Activated naive CD4-positive, alpha-beta T cell treated with anti-CD3 and anti-CD28 coated beads, Interleukin-2, amount 10 ng/mL, durations not matched to agents 7 days and 5 days (primary cell): ENCODE results near the gene SLC12A1.

Experiments used
- CTCF ChIA-PET: fragments of 350-600 bp; sonication (Branson Sonifier 250); formaldehyde crosslinking; loops from one replicate; lab custom pipeline; 2021; ENCODE audit warnings: antibody characterized with exemption; lab: Charles Lee
- DNase-seq: peaks from one replicate; pipeline ENCODE4 v3.0.0-alpha.2; 2020
- H3K27ac Mint-ChIP-seq: one replicate; pipeline ENCODE4 v1.8.0; 2021; ENCODE audit warnings: mild to moderate bottlenecking, moderate library complexity, mixed read lengths
- H3K27me3 Mint-ChIP-seq: one replicate; pipeline ENCODE4 v1.8.0; 2021; ENCODE audit warnings: mild to moderate bottlenecking, mixed read lengths
- H3K36me3 Mint-ChIP-seq: one replicate; pipeline ENCODE4 v1.8.0; 2021; ENCODE audit warnings: mixed read lengths
- H3K4me1 Mint-ChIP-seq: one replicate; pipeline ENCODE4 v1.8.0; 2021; ENCODE audit warnings: mixed read lengths
- H3K4me3 Mint-ChIP-seq: one replicate; pipeline ENCODE4 v1.8.0; 2021; ENCODE audit warnings: mild to moderate bottlenecking, moderate library complexity, mixed read lengths
- H3K9me3 Mint-ChIP-seq: one replicate; pipeline ENCODE4 v1.8.0; 2021; ENCODE audit warnings: mixed read lengths

The SLC12A1 gene

GRCh38 chr15:48266024-48266689, 60.1 kb downstream of the SLC12A1 start:
- Mint-ChIP-seq H3K9me3 (no peaks in the 10 kb centered on the region), H3K36me3 (no peaks in the 10 kb centered on the region), H3K4me3 (no peak overlapping the region), H3K27ac (no peak overlapping the region), H3K4me1 (no peaks in the 10 kb centered on the region), H3K27me3 (no peaks in the 10 kb centered on the region)
- CTCF ChIA-PET, result no interaction called here
- DNase-seq, result no peak

GRCh38 chr15:48267766-48268165, 61.7 kb downstream of the SLC12A1 start:
- no peak overlapping the region for H3K27ac Mint-ChIP-seq
- H3K27me3 Mint-ChIP-seq, result no peaks in the 10 kb centered on the region
- H3K4me1 Mint-ChIP-seq, result no peaks in the 10 kb centered on the region
- CTCF ChIA-PET, result interaction anchor here (1.6 kb wide), 1 partner anchor 18 kb away, joined by 5 read pairs; no protein-coding TSS in a partner anchor
- DNase-seq, result no peak
- no peaks in the 10 kb centered on the region for H3K36me3 Mint-ChIP-seq
- H3K4me3 Mint-ChIP-seq, result no peak overlapping the region
- H3K9me3 Mint-ChIP-seq, result no peaks in the 10 kb centered on the region

- Mint-ChIP-seq H3K4me1 (no peaks in the 10 kb centered on the region), H3K4me3 (no peak overlapping the region), H3K36me3 (no peaks in the 10 kb centered on the region), H3K9me3 (no peaks in the 10 kb centered on the region), H3K27ac (no peak overlapping the region), H3K27me3 (no peaks in the 10 kb centered on the region)
- CTCF ChIA-PET, result no interaction called here
- DNase-seq, result no peak
These were observed 66.9 kb downstream of the SLC12A1 start for GRCh38 chr15:48273049-48273448.

GRCh38 chr15:48278666-48279065, 72.6 kb downstream of the SLC12A1 start:
- Mint-ChIP-seq H3K4me3 (no peak overlapping the region), H3K27me3 (no peaks in the 10 kb centered on the region), H3K4me1 (no peaks in the 10 kb centered on the region), H3K27ac (no peak overlapping the region), H3K36me3 (no peaks in the 10 kb centered on the region), H3K9me3 (no peaks in the 10 kb centered on the region)
- no peak for DNase-seq
- CTCF ChIA-PET, result no interaction called here

GRCh38 chr15:48279608-48280007, 73.5 kb downstream of the SLC12A1 start:
- no peak overlapping the region for H3K27ac Mint-ChIP-seq
- H3K4me3 Mint-ChIP-seq, result no peak overlapping the region
- CTCF ChIA-PET, result no interaction called here
- no peaks in the 10 kb centered on the region for H3K9me3 Mint-ChIP-seq
- DNase-seq, result no peak
- H3K36me3 Mint-ChIP-seq, result no peaks in the 10 kb centered on the region
- H3K4me1 Mint-ChIP-seq, result no peaks in the 10 kb centered on the region
- peaks cover 2% of the 10 kb centered on the region for H3K27me3 Mint-ChIP-seq

- H3K27me3 Mint-ChIP-seq, result peaks cover 3% of the 10 kb centered on the region
- H3K36me3 Mint-ChIP-seq, result no peaks in the 10 kb centered on the region
- no peaks in the 10 kb centered on the region for H3K4me1 Mint-ChIP-seq
- CTCF ChIA-PET, result interaction anchor here (0.8 kb wide), 1 partner anchor 1086 kb away, joined by 3 read pairs; no protein-coding TSS in a partner anchor
- no peak overlapping the region for H3K27ac Mint-ChIP-seq
- H3K9me3 Mint-ChIP-seq, result no peaks in the 10 kb centered on the region
- H3K4me3 Mint-ChIP-seq, result no peak overlapping the region
- no peak for DNase-seq
These were observed 75.6 kb downstream of the SLC12A1 start for GRCh38 chr15:48281674-48282073.

GRCh38 chr15:48282216-48282615, 76.1 kb downstream of the SLC12A1 start:
- Mint-ChIP-seq H3K27me3 (peaks cover 3% of the 10 kb centered on the region), H3K4me1 (no peaks in the 10 kb centered on the region), H3K4me3 (no peak overlapping the region), H3K27ac (no peak overlapping the region), H3K36me3 (no peaks in the 10 kb centered on the region), H3K9me3 (no peaks in the 10 kb centered on the region)
- CTCF ChIA-PET, result no interaction called here
- DNase-seq, result no peak

GRCh38 chr15:48283396-48284145, 77.5 kb downstream of the SLC12A1 start:
- Mint-ChIP-seq H3K27me3 (peaks cover 3% of the 10 kb centered on the region), H3K36me3 (no peaks in the 10 kb centered on the region), H3K27ac (no peak overlapping the region), H3K4me3 (no peak overlapping the region), H3K9me3 (no peaks in the 10 kb centered on the region), H3K4me1 (no peaks in the 10 kb centered on the region)
- DNase-seq, result no peak
- CTCF ChIA-PET, result interaction anchor here (1.0 to 1.8 kb wide), 3 partner anchors 9 to 572 kb away, joined by 3 to 5 read pairs (median 3); no protein-coding TSS in a partner anchor

GRCh38 chr15:48285329-48286214, 79.5 kb downstream of the SLC12A1 start:
- peak; percentile 60 for DNase-seq
- CTCF ChIA-PET, result interaction anchor here (0.6 to 2.5 kb wide), 10 partner anchors 10 to 298 kb away, joined by 3 to 10 read pairs (median 4); no protein-coding TSS in a partner anchor
- no peaks in the 10 kb centered on the region for H3K9me3 Mint-ChIP-seq
- H3K27ac Mint-ChIP-seq, result no peak overlapping the region
- peaks cover 3% of the 10 kb centered on the region for H3K27me3 Mint-ChIP-seq
- H3K4me3 Mint-ChIP-seq, result no peak overlapping the region
- H3K36me3 Mint-ChIP-seq, result no peaks in the 10 kb centered on the region
- H3K4me1 Mint-ChIP-seq, result no peaks in the 10 kb centered on the region

GRCh38 chr15:48289628-48290027, 83.5 kb downstream of the SLC12A1 start:
- Mint-ChIP-seq H3K27me3 (peaks cover under 1% of the 10 kb centered on the region), H3K9me3 (no peaks in the 10 kb centered on the region)
- CTCF ChIA-PET, result no interaction called here

GRCh38 chr15:48292458-48292857, 86.4 kb downstream of the SLC12A1 start:
- no peak overlapping the region for H3K4me3 Mint-ChIP-seq
- no peak overlapping the region for H3K27ac Mint-ChIP-seq
- no peaks in the 10 kb centered on the region for H3K9me3 Mint-ChIP-seq
- H3K27me3 Mint-ChIP-seq, result no peaks in the 10 kb centered on the region
- H3K4me1 Mint-ChIP-seq, result no peaks in the 10 kb centered on the region
- H3K36me3 Mint-ChIP-seq, result no peaks in the 10 kb centered on the region
- CTCF ChIA-PET, result no interaction called here
- DNase-seq, result no peak

More at GRCh38 chr15:48289628-48290027, 83.5 kb downstream of the SLC12A1 start:
- Mint-ChIP-seq H3K36me3 (no peaks in the 10 kb centered on the region), H3K27ac (no peak overlapping the region), H3K4me3 (no peak overlapping the region), H3K4me1 (no peaks in the 10 kb centered on the region)
- DNase-seq, result no peak

- H3K27me3 Mint-ChIP-seq, result no peaks in the 10 kb centered on the region
- DNase-seq, result no peak
- no peak overlapping the region for H3K4me3 Mint-ChIP-seq
- no peak overlapping the region for H3K27ac Mint-ChIP-seq
- CTCF ChIA-PET, result no interaction called here
- no peaks in the 10 kb centered on the region for H3K36me3 Mint-ChIP-seq
- no peaks in the 10 kb centered on the region for H3K9me3 Mint-ChIP-seq
- H3K4me1 Mint-ChIP-seq, result no peaks in the 10 kb centered on the region
These were observed 91.6 kb downstream of the SLC12A1 start for GRCh38 chr15:48297668-48298067.

- DNase-seq, result no peak
- no peak overlapping the region for H3K4me3 Mint-ChIP-seq
- CTCF ChIA-PET, result interaction anchor here (0.7 kb wide), 1 partner anchor 163 kb away, joined by 3 read pairs; no protein-coding TSS in a partner anchor
- H3K27me3 Mint-ChIP-seq, result no peaks in the 10 kb centered on the region
- H3K4me1 Mint-ChIP-seq, result no peaks in the 10 kb centered on the region
- H3K27ac Mint-ChIP-seq, result no peak overlapping the region
- H3K9me3 Mint-ChIP-seq, result no peaks in the 10 kb centered on the region
- H3K36me3 Mint-ChIP-seq, result no peaks in the 10 kb centered on the region
These were observed 92.8 kb downstream of the SLC12A1 start for GRCh38 chr15:48298914-48299313.

GRCh38 chr15:48300038-48300437, 93.9 kb downstream of the SLC12A1 start:
- no peaks in the 10 kb centered on the region for H3K9me3 Mint-ChIP-seq
- no peak for DNase-seq
- H3K4me1 Mint-ChIP-seq, result no peaks in the 10 kb centered on the region
- no peak overlapping the region for H3K27ac Mint-ChIP-seq
- no peak overlapping the region for H3K4me3 Mint-ChIP-seq
- H3K36me3 Mint-ChIP-seq, result no peaks in the 10 kb centered on the region
- CTCF ChIA-PET, result interaction anchor here (1.6 kb wide), 1 partner anchor 13 kb away, joined by 3 read pairs; no protein-coding TSS in a partner anchor
- no peaks in the 10 kb centered on the region for H3K27me3 Mint-ChIP-seq
